ENCODE data around the gene RPRML. TPM values are rescaled to one million over a fixed set of nuclear protein-coding genes. Genes with fewer than 3 reads are reported as not detected.
"Not testable (repeated sequence)": the region's sequence is repeated elsewhere in the genome, so short reads cannot be mapped to it uniquely, and the experiment has no call there.

Gene RPRML
- total RNA-seq, 4 donors from 2014 or later = 0.59 TPM; not detected in 3

GRCh38 chr17:47004906-47005305 is 25.9 kb upstream of the RPRML start:
- no peak for TF ChIP-seq EP300 (IDR thresholded peaks at IDR 0.05)
- no peak for TF ChIP-seq CTCF (IDR thresholded peaks at IDR 0.05)
- no peak for TF ChIP-seq POLR2A (IDR thresholded peaks at IDR 0.05)
- 27 to 30% methylated on average over 1 of the region's 1 CpG for WGBS, 2 donors
- Histone ChIP-seq H3K27ac (no peak overlapping the region), H3K9me3 (no peaks in the 10 kb centered on the region), H3K27me3 (no peaks in the 10 kb centered on the region), H3K4me3 (no peak overlapping the region), H3K36me3 (peaks cover 0 to under 1% (median 0%) of the 10 kb centered on the region in 3 donors), H3K4me1 (peaks cover 0 to 13% (median 0%) of the 10 kb centered on the region in 4 donors)
- DNase-seq (ENCODE audit: low spot score in 2 of 2) = no peak

- WGBS, 2 donors = 83 to 89% methylated on average over 5 of the region's 5 CpGs
- H3K27me3 ChIP-seq; H3K9me3 ChIP-seq; H3K36me3 ChIP-seq; DNase-seq (ENCODE audit: low spot score in 2 of 2); H3K27ac ChIP-seq; H3K4me3 ChIP-seq: not testable (repeated sequence)
- H3K4me1 ChIP-seq = peaks cover 0 to 13% (median 0%) of the 10 kb centered on the region in 4 donors
These were observed 24.8 kb upstream of the RPRML start for GRCh38 chr17:47003864-47004263.

GRCh38 chr17:46995841-46996571 is 17.0 kb upstream of the RPRML start:
- 72 to 91% methylated on average over 4 of the region's 4 CpGs for WGBS, 2 donors
- Histone ChIP-seq H3K9me3 (no peaks in the 10 kb centered on the region), H3K36me3 (no peaks in the 10 kb centered on the region), H3K27ac (no peak overlapping the region), H3K4me3 (no peak overlapping the region), H3K4me1 (no peaks in the 10 kb centered on the region), H3K27me3 (no peaks in the 10 kb centered on the region)
- DNase-seq (ENCODE audit: low spot score in 2 of 2) = no peak
- TF ChIP-seq CTCF (IDR thresholded peaks at IDR 0.05) (no peak), POLR2A (IDR thresholded peaks at IDR 0.05) (no peak), EP300 (IDR thresholded peaks at IDR 0.05) (no peak)

GRCh38 chr17:46994993-46995392 is 15.9 kb upstream of the RPRML start:
- Histone ChIP-seq H3K4me3 (no peak overlapping the region), H3K9me3 (no peaks in the 10 kb centered on the region), H3K4me1 (no peaks in the 10 kb centered on the region), H3K27ac (no peak overlapping the region), H3K27me3 (no peaks in the 10 kb centered on the region), H3K36me3 (no peaks in the 10 kb centered on the region)
- TF ChIP-seq EP300 (IDR thresholded peaks at IDR 0.05) (no peak), CTCF (IDR thresholded peaks at IDR 0.05) (no peak), POLR2A (IDR thresholded peaks at IDR 0.05) (no peak)
- no peak for DNase-seq (ENCODE audit: low spot score in 2 of 2)
- WGBS, 2 donors = 46 to 60% methylated on average over 2 of the region's 2 CpGs

GRCh38 chr17:46991617-46992016 is 12.6 kb upstream of the RPRML start:
- 52 to 55% methylated on average over 1 of the region's 1 CpG for WGBS, 2 donors
- Histone ChIP-seq H3K4me3 (no peak overlapping the region), H3K27ac (no peak overlapping the region), H3K27me3 (no peaks in the 10 kb centered on the region), H3K9me3 (no peaks in the 10 kb centered on the region), H3K4me1 (no peaks in the 10 kb centered on the region), H3K36me3 (peaks cover 0 to 9% (median 0%) of the 10 kb centered on the region in 3 donors)
- TF ChIP-seq EP300 (IDR thresholded peaks at IDR 0.05) (no peak), CTCF (IDR thresholded peaks at IDR 0.05) (no peak), POLR2A (IDR thresholded peaks at IDR 0.05) (no peak)
- DNase-seq (ENCODE audit: low spot score in 2 of 2) = no peak

Data from tibial nerve (tissue), 4 donors.